ENCODE data around the gene MRPL50. TPM values are rescaled to one million over a fixed set of nuclear protein-coding genes. Genes with fewer than 3 reads are reported as not detected.
A peak's percentile ranks its signal among the peaks of the same experiment; 100 is the strongest.

MRPL50 gene
- total RNA-seq, 1 donor from 2014 or later, result 11.6 TPM

DNA sequence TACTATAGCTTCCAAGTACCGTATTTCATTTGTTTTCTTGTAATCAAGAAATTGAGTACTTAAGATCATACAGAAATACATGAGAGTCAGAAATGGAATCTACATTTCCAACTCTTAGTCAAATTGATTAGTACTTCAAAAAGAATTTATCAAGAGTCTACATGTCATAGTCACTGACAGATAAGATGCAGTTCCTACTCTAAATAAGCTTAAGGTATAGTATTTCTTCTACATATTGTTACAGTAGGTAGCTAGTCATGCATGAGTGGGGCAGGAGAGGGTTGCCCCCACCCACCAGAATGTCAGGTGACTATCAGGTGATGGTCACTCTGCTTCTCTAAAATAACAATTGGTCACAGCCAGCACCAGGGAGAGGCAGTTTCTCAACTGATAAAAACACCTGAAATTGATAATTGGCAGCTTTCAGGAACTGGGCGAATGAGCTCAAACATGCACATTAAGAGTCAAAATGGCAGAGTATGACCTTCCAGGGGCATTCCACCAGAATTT, 16.5 kb downstream of the MRPL50 start:
- peak; percentile 70 for DNase-seq (ENCODE audit: low read depth)
- H3K4me3 ChIP-seq (ENCODE audit: low read depth, low read length), result no peak overlapping the region
- no peaks in the 10 kb centered on the region for H3K27me3 ChIP-seq (ENCODE audit: control insufficient read depth, insufficient read depth, low read length)
- TF ChIP-seq, protein P1, sequence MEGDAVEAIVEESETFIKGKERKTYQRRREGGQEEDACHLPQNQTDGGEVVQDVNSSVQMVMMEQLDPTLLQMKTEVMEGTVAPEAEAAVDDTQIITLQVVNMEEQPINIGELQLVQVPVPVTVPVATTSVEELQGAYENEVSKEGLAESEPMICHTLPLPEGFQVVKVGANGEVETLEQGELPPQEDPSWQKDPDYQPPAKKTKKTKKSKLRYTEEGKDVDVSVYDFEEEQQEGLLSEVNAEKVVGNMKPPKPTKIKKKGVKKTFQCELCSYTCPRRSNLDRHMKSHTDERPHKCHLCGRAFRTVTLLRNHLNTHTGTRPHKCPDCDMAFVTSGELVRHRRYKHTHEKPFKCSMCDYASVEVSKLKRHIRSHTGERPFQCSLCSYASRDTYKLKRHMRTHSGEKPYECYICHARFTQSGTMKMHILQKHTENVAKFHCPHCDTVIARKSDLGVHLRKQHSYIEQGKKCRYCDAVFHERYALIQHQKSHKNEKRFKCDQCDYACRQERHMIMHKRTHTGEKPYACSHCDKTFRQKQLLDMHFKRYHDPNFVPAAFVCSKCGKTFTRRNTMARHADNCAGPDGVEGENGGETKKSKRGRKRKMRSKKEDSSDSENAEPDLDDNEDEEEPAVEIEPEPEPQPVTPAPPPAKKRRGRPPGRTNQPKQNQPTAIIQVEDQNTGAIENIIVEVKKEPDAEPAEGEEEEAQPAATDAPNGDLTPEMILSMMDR (IDR thresholded peaks at IDR 0.05; ENCODE audit: insufficient read depth, low read length, severe bottlenecking), result no peak
- no peaks in the 10 kb centered on the region for H3K36me3 ChIP-seq (ENCODE audit: control insufficient read depth, insufficient read depth, low read length)
- no peak for FAIRE-seq

DNA sequence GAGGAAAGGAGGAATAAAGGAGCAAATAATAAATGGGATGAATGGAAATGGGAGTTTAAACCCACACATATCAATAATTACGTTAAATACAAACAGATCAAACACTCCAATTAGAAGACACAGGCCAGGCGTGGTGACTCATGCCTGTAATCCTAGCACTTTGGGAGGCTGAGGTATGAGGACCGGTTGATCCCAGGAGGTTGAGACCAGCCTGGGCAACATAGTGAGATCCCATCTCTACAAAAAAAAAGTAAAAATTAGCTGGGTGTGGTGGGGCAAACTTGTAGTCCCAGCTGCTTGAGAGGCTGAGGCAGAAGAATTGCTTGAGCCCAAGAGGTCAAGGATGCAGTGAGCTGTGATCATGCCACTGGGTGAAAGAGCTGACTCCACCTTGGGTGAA, 17.3 kb downstream of the MRPL50 start:
- Histone ChIP-seq H3K36me3 (ENCODE audit: control insufficient read depth, insufficient read depth, low read length) (no peaks in the 10 kb centered on the region), H3K4me3 (ENCODE audit: low read depth, low read length) (no peak overlapping the region), H3K27me3 (ENCODE audit: control insufficient read depth, insufficient read depth, low read length) (no peaks in the 10 kb centered on the region)
- DNase-seq (ENCODE audit: low read depth), result no peak
- TF ChIP-seq, protein P1 (IDR thresholded peaks at IDR 0.05; ENCODE audit: insufficient read depth, low read length, severe bottlenecking), result no peak
- FAIRE-seq, result no peak

DNA sequence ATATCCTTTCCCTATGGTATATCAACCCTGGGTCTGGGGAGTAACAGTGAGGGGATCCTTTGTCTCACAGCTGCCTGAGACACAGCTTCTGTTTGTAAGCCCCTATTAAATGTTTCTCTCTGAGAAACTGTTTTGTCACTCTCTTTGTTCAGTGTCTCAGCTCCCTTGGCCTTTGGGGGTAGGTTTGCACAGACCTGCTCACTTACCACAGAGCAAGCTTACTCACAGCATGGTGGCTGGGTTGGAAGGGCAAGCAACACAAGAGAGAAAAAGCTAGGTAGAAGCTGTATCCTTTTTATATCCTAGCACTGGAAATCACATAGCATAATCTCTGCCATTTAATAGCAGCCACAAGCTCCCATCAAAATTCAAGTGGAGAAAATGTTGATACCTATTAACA, 18.1 kb downstream of the MRPL50 start:
- no peak for FAIRE-seq

DNA sequence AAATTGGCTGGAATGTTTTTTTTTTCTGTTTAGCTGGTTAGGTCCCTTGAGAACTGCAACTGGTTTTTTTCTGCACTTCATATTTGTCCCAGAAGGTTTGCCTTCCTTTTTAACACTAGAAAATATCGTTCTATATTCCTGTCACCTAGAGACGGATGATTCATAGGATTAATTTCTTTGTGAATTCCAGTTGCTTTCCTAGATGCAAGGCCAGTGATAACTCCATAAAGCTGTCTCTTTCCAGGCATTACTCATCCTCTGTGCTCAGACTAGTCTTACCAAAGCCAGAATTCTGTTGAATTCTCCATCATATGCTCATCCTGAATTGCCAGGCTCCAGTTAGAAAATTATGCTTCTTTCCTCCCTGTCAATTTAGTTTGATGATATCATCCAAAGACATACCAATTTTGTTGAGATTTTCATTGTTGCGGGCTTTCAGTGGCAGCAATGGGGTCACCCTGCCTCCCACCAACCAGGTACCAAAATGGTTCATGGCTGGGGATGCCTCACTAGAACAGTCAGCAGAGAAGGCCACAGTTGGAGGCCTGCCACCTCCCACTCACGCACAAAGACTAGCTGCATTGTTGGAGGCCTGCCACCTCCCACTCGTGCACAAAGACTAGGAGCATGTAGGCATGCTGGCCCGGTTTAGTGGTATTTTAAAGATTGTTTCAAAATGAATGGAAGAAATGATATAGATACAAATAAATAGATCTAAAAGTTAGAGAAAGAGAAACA, 22.1 kb downstream of the MRPL50 start:
- H3K4me3 ChIP-seq (ENCODE audit: low read depth, low read length), result no peak overlapping the region
- TF ChIP-seq, protein P1 (IDR thresholded peaks at IDR 0.05; ENCODE audit: insufficient read depth, low read length, severe bottlenecking), result no peak
- H3K36me3 ChIP-seq (ENCODE audit: control insufficient read depth, insufficient read depth, low read length), result no peaks in the 10 kb centered on the region
- FAIRE-seq (no peak), DNase-seq (ENCODE audit: low read depth) (peak; percentile 67)
- H3K27me3 ChIP-seq (ENCODE audit: control insufficient read depth, insufficient read depth, low read length), result no peaks in the 10 kb centered on the region

More for the DNA sequence above, 18.1 kb downstream of the MRPL50 start:
- H3K4me3 ChIP-seq (ENCODE audit: low read depth, low read length), result no peak overlapping the region
- TF ChIP-seq, protein P1 (IDR thresholded peaks at IDR 0.05; ENCODE audit: insufficient read depth, low read length, severe bottlenecking), result no peak
- no peaks in the 10 kb centered on the region for H3K36me3 ChIP-seq (ENCODE audit: control insufficient read depth, insufficient read depth, low read length)
- H3K27me3 ChIP-seq (ENCODE audit: control insufficient read depth, insufficient read depth, low read length), result no peaks in the 10 kb centered on the region
- DNase-seq (ENCODE audit: low read depth), result peak; percentile 59

DNA sequence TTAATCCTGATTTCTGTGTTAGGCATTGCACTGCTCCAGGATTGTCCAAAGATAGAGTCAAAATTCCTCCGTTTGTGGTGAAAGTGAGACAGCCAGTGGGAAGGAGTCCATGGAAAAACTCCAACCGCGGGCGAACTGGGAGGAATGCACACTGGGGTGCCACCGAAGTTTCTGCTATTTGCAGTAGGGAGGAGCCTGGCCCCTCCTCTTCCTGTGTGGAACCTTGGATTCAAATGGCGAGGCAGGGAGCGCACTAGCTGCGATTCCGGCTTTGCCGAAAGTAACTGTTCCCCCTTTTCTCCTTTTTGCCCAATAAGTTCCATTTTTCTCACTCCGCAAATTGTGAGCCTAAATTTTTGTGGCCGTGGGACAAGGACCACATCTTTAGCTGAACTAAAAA, 22.9 kb downstream of the MRPL50 start:
- Histone ChIP-seq H3K4me3 (ENCODE audit: low read depth, low read length) (no peak overlapping the region), H3K36me3 (ENCODE audit: control insufficient read depth, insufficient read depth, low read length) (no peaks in the 10 kb centered on the region), H3K27me3 (ENCODE audit: control insufficient read depth, insufficient read depth, low read length) (no peaks in the 10 kb centered on the region)
- no peak for DNase-seq (ENCODE audit: low read depth)
- TF ChIP-seq, protein P1 (IDR thresholded peaks at IDR 0.05; ENCODE audit: insufficient read depth, low read length, severe bottlenecking), result no peak
- FAIRE-seq, result no peak
